Lung (tissue), 12 donors: ENCODE results near the gene NFU1. TPM values are rescaled to one million over a fixed set of nuclear protein-coding genes. Genes with fewer than 3 reads are reported as not detected.

ENCODE experiments used
- ATAC-seq: fragments of 200-7000 bp; cut with Tn5 transposase; one replicate; pipeline ENCODE4 v1.9.1; 2020; ENCODE audit warnings: moderate number of reproducible peaks; ENCODE audit not compliant: insufficient read depth, low FRiP score
- DNase-seq, 3 donors: peaks; one replicate each; pipeline ENCODE4 v3.0.0-alpha.2; 2013 to 2017
- H3K27ac ChIP-seq, 2 donors: one replicate each; pipeline ENCODE4 v1.5.1; 2013; ENCODE audit warnings: mild to moderate bottlenecking in 2 of 2, moderate library complexity in 2 of 2, control low read depth in 1 of 2, inconsistent platforms in 1 of 2, low read depth in 1 of 2, low read length in 1 of 2
- H3K27me3 ChIP-seq, 3 donors: one replicate each; pipeline ENCODE4 v1.5.1; 2013; ENCODE audit warnings: low read length in 2 of 3; ENCODE audit not compliant: control insufficient read depth in 3 of 3, insufficient read depth in 3 of 3
- H3K36me3 ChIP-seq, 4 donors: one replicate each; pipeline ENCODE4 v1.5.1; 2013; ENCODE audit warnings: low read length in 4 of 4, mild to moderate bottlenecking in 1 of 4, moderate library complexity in 1 of 4; ENCODE audit not compliant: control insufficient read depth in 4 of 4, insufficient read depth in 4 of 4
- H3K4me1 ChIP-seq, 5 donors: one replicate each; pipeline ENCODE4 v1.5.1; 2013; ENCODE audit warnings: low read length in 5 of 5, mild to moderate bottlenecking in 2 of 5, moderate library complexity in 1 of 5; ENCODE audit not compliant: control insufficient read depth in 5 of 5, insufficient read depth in 5 of 5
- H3K4me3 ChIP-seq: one replicate; pipeline ENCODE4 v1.5.1; 2013; ENCODE audit warnings: mild to moderate bottlenecking, control low read depth, moderate library complexity
- H3K9ac ChIP-seq, 2 donors: one replicate each; pipeline ENCODE4 v1.5.1; 2013; ENCODE audit warnings: low read length in 2 of 2, control low read depth in 1 of 2; ENCODE audit not compliant: insufficient read depth in 1 of 2
- H3K9me3 ChIP-seq, 4 donors: one replicate each; pipeline ENCODE4 v1.5.1; 2013; ENCODE audit warnings: low read length in 3 of 4, mild to moderate bottlenecking in 1 of 4, moderate library complexity in 1 of 4; ENCODE audit not compliant: control insufficient read depth in 4 of 4, insufficient read depth in 3 of 4
- CTCF ChIP-seq: IDR thresholded peaks from 2 replicates; pipeline ENCODE4 v1.5.1; 2012; ENCODE audit warnings: mild to moderate bottlenecking; ENCODE audit errors: control extremely low read depth, extremely low read depth
- WGBS, 2 donors: extraction: QIAGEN DNeasy Blood & Tissue Kit; methylation state at CpG; one replicate each; pipeline ENCODE4 v1.1.7; 2013; 5-methylcytosine and 5-hydroxymethylcytosine counted together
- polyA plus RNA-seq, 2 donors: library from polyadenylated mRNA; stranded (reverse); fragments of 200-250 nt; gene quantifications; one replicate each; pipeline ENCODE4 v1.2.1, GENCODE V29; 2013
- total RNA-seq, 2 donors: library from RNA; depleted of rRNA in 1 of 2; stranded (reverse); fragments of >200 nt in 1 of 2; gene quantifications; one replicate each; pipeline ENCODE4 v1.2.1, GENCODE V29; 2014 to 2021
- donor health status: control.
- donor health status: control.
- donor health status: Bipolar disorder and iron deficiency.
- donor health status: healthy.
- donor health status: DM: yes; HTN: yes; CAD: no.

NFU1 gene
- total and polyA plus RNA-seq, 4 donors, result 28.6 to 49.0 (median 32.1) TPM

GRCh38 chr2:69466728-69467127, 29.5 kb upstream of the NFU1 start:
- Histone ChIP-seq H3K27me3 (peaks cover 0 to 3% (median 0%) of the 10 kb centered on the region in 3 donors), H3K27ac (no peak overlapping the region), H3K36me3 (peaks cover 3 to 11% (median 11%) of the 10 kb centered on the region in 4 donors), H3K4me1 (peaks cover 0 to 7% (median 0%) of the 10 kb centered on the region in 5 donors), H3K4me3 (no peak overlapping the region), H3K9ac (no peak overlapping the region), H3K9me3 (no peaks in the 10 kb centered on the region)
- DNase-seq, result no peak
- TF ChIP-seq CTCF, result no peak
- ATAC-seq, result no peak
- 96 to 97% methylated on average over 8 of the region's 8 CpGs for WGBS, 2 donors

GRCh38 chr2:69465513-69466456, 28.6 kb upstream of the NFU1 start:
- Histone ChIP-seq H3K36me3 (peaks cover 3 to 11% (median 9%) of the 10 kb centered on the region in 4 donors), H3K9me3 (no peaks in the 10 kb centered on the region), H3K4me3 (no peak overlapping the region), H3K9ac (no peak overlapping the region), H3K27ac (no peak overlapping the region), H3K4me1 (peaks cover 0 to 5% (median 0%) of the 10 kb centered on the region in 5 donors), H3K27me3 (no peaks in the 10 kb centered on the region)
- ATAC-seq (no peak), DNase-seq (no peak)
- WGBS, 2 donors, result 87 to 93% methylated on average over 14 of the region's 14 CpGs
- TF ChIP-seq CTCF, result no peak

GRCh38 chr2:69464575-69464974, 27.3 kb upstream of the NFU1 start:
- Histone ChIP-seq H3K4me3 (no peak overlapping the region), H3K27me3 (no peaks in the 10 kb centered on the region), H3K27ac (peak overlapping the region in 1 of 2 donors; percentile 42), H3K4me1 (peaks cover 0 to 2% (median 0%) of the 10 kb centered on the region in 5 donors), H3K9me3 (no peaks in the 10 kb centered on the region), H3K36me3 (peaks cover 5 to 11% (median 11%) of the 10 kb centered on the region in 4 donors), H3K9ac (no peak overlapping the region)
- 77 to 85% methylated on average over 3 of the region's 3 CpGs for WGBS, 2 donors
- no peak for ATAC-seq
- no peak for DNase-seq
- TF ChIP-seq CTCF, result no peak
